B cell (primary cell): Measurements from ENCODE around the gene PROB1. TPM values are rescaled to one million over a fixed set of nuclear protein-coding genes. Genes with fewer than 3 reads are reported as not detected.
A peak's percentile ranks its signal among the peaks of the same experiment; 100 is the strongest.

Source experiments
- ATAC-seq: fragments of 200-7000 bp; cut with Tn5 transposase; one replicate; pipeline ENCODE4 v1.10.0; 2021; ENCODE audit warnings: low read depth, mild to moderate bottlenecking, moderate number of reproducible peaks, moderate library complexity
- CTCF ChIA-PET: fragments of 350-600 bp; sonication (Branson Sonifier 250); formaldehyde crosslinking; loops from one replicate; lab custom pipeline; 2021; ENCODE audit warnings: antibody characterized with exemption, inconsistent platforms; lab: Charles Lee
- POLR2A ChIA-PET: fragments of 350-600 bp; sonication (Branson Sonifier 250); formaldehyde crosslinking; loops from one replicate; lab custom pipeline; 2021; ENCODE audit warnings: antibody characterized with exemption; lab: Charles Lee
- DNase-seq: peaks from one replicate; pipeline ENCODE4 v3.0.0; 2013
- H2AFZ ChIP-seq: 2 replicates; pipeline ENCODE4 v1.6.1; 2012; ENCODE audit warnings: mild to moderate bottlenecking, low read depth, low read length; ENCODE audit not compliant: insufficient read depth, poor library complexity, severe bottlenecking
- H3K27ac ChIP-seq, 2 donors: 1 replicate in 1 of 2; 2 replicates in 1 of 2; pipeline ENCODE4 v1.5.1; 2012 to 2013; ENCODE audit warnings: low read length in 2 of 2, mild to moderate bottlenecking in 2 of 2, moderate library complexity in 1 of 2
- H3K27me3 ChIP-seq, 4 experiments: fragments of 200-600 bp in 1 of 4; sonication (generic) in 1 of 4; replicated peaks in 1 of 4; 1 replicate in 2 of 4; 2 replicates in 2 of 4; pipeline versions ENCODE4 v1.6.1 to v1.7.0; 2013 to 2016; ENCODE audit warnings: low read length in 3 of 4, mild to moderate bottlenecking in 2 of 4, mixed read lengths in 1 of 4, moderate library complexity in 1 of 4; ENCODE audit not compliant: insufficient read depth in 4 of 4, control insufficient read depth in 3 of 4; ENCODE audit errors: control extremely low read depth in 1 of 4
- H3K36me3 ChIP-seq, 2 experiments: replicated peaks in 1 of 2; 1 replicate in 1 of 2; 2 replicates in 1 of 2; pipeline versions ENCODE4 v1.6.1 to v1.7.1; 2013; ENCODE audit warnings: low read length in 1 of 2; ENCODE audit not compliant: insufficient read depth in 2 of 2, control insufficient read depth in 1 of 2; ENCODE audit errors: control extremely low read depth in 1 of 2, extremely low read depth in 1 of 2
- H3K4me1 ChIP-seq, 2 donors: fragments of 200-600 bp in 1 of 2; sonication (generic) in 1 of 2; 1 replicate in 1 of 2; 2 replicates in 1 of 2; pipeline versions ENCODE4 v1.5.1 to v1.6.1; 2013 to 2017; ENCODE audit warnings: low read length in 2 of 2; ENCODE audit not compliant: control insufficient read depth in 2 of 2, insufficient read depth in 2 of 2
- H3K4me2 ChIP-seq: replicated peaks from 2 replicates; pipeline ENCODE3; 2012; ENCODE audit warnings: mild to moderate bottlenecking, low read depth, low read length; ENCODE audit not compliant: poor library complexity, severe bottlenecking
- H3K4me3 ChIP-seq, 5 experiments: fragments of 200-600 bp in 1 of 5; sonication (generic) in 1 of 5; 1 replicate in 3 of 5; 2 replicates in 2 of 5; pipeline versions ENCODE4 v1.5.1 to v1.7.0; 2011 to 2016; ENCODE audit warnings: low read length in 4 of 5, mild to moderate bottlenecking in 4 of 5, low read depth in 2 of 5, control low read depth in 1 of 5, moderate library complexity in 1 of 5; ENCODE audit not compliant: insufficient read depth in 1 of 5; ENCODE audit errors: control extremely low read depth in 1 of 5, extremely low read depth in 1 of 5
- H3K79me2 ChIP-seq: fragments of 200-600 bp; sonication (generic); one replicate; pipeline ENCODE4 v1.6.0; 2016; ENCODE audit warnings: low read length; ENCODE audit not compliant: control insufficient read depth, insufficient read depth
- H3K9ac ChIP-seq: fragments of 200-600 bp; sonication (generic); 2 replicates; pipeline ENCODE4 v1.6.1; 2017; ENCODE audit warnings: mild to moderate bottlenecking, low read length, moderate library complexity
- H3K9me3 ChIP-seq, 3 donors: one replicate each; pipeline versions ENCODE4 v1.6.1 to v1.7.1; 2013; ENCODE audit warnings: low read length in 2 of 3; ENCODE audit not compliant: control insufficient read depth in 2 of 3, insufficient read depth in 1 of 3; ENCODE audit errors: control extremely low read depth in 1 of 3
- H4K20me1 ChIP-seq: 2 replicates; pipeline ENCODE4 v1.6.0; 2012; ENCODE audit warnings: mild to moderate bottlenecking, low read length; ENCODE audit not compliant: insufficient read depth, control insufficient read depth, poor library complexity, severe bottlenecking
- H3K27ac Mint-ChIP-seq: one replicate; pipeline ENCODE4 v1.8.0; 2021; ENCODE audit warnings: mixed read lengths
- H3K27me3 Mint-ChIP-seq: one replicate; pipeline ENCODE4 v1.8.0; 2021; ENCODE audit warnings: mixed read lengths
- H3K4me1 Mint-ChIP-seq: one replicate; pipeline ENCODE4 v1.8.0; 2021; ENCODE audit warnings: mixed read lengths
- H3K4me3 Mint-ChIP-seq: one replicate; pipeline ENCODE4 v1.8.0; 2021; ENCODE audit warnings: mixed read lengths
- H3K9me3 Mint-ChIP-seq: one replicate; pipeline ENCODE4 v1.8.0; 2022; ENCODE audit warnings: mixed read lengths; ENCODE audit not compliant: insufficient read depth
- CTCF ChIP-seq: fragments of 200-600 bp; IDR thresholded peaks from one replicate; pipeline ENCODE4 v1.8.0; 2022; ENCODE audit warnings: antibody characterized with exemption, mild to moderate bottlenecking
- EZH2 ChIP-seq: IDR thresholded peaks from 2 replicates; pipeline ENCODE4 v1.6.1; 2012; ENCODE audit warnings: borderline replicate concordance, low read depth, mild to moderate bottlenecking, moderate library complexity, low read length; ENCODE audit not compliant: insufficient read depth, poor library complexity, severe bottlenecking
- WGBS: methylation state at CpG from one replicate; pipeline ENCODE4 v1.1.5; 2013; ENCODE audit warnings: missing lambda C conversion rate; ENCODE audit not compliant: insufficient coverage; 5-methylcytosine and 5-hydroxymethylcytosine counted together
- intact Hi-C: fragments of 100-400 bp; cut with micrococcal nuclease; formaldehyde crosslinking; loops from one replicate; pipeline ENCODE4 v1.10.0; 2022
- polyA plus RNA-seq: library from polyadenylated mRNA; depleted of rRNA; stranded (reverse); fragments of >200 nt; gene quantifications from 2 replicates; pipeline ENCODE4 v1.2.3, GENCODE V29; 2012
- total RNA-seq, 2 donors: library from RNA; stranded (reverse); fragments of 120-200 nt in 1 of 2; gene quantifications; 1 replicate in 1 of 2; 2 replicates in 1 of 2; pipeline versions ENCODE4 v1.2.3 to v1.2.4, GENCODE V29; 2013 to 2022

Gene PROB1
- total and polyA plus RNA-seq, 2 donors (not counting 1 experiment from before 2014, with no cell fraction given): 1.2 to 3.7 TPM

GRCh38 chr5:139392324-139392677 lies 2.6 kb downstream of the PROB1 start:
- peaks cover 50 to 66% of the 10 kb centered on the region in 2 donors for H3K4me1 ChIP-seq
- intact Hi-C loops: loop anchor here (1.0 to 5.0 kb wide), 6 partner anchors 46 to 815 kb away; partner anchors contain the start of genes DNAJC18, HSPA9 and PAIP2
- peak overlapping the region; percentile 86 to 89 for H3K27ac ChIP-seq
- H3K27me3 Mint-ChIP-seq: no peaks in the 10 kb centered on the region
- peaks cover 31% of the 10 kb centered on the region for H3K79me2 ChIP-seq
- DNase-seq (no peak), ATAC-seq (peak; percentile 11)
- peaks cover 7% of the 10 kb centered on the region for H4K20me1 ChIP-seq
- H3K36me3 ChIP-seq: no peaks in the 10 kb centered on the region
- peak overlapping the region in 4 of 5 experiments; percentile 73 to 90 (median 84) for H3K4me3 ChIP-seq
- no peaks in the 10 kb centered on the region for H3K9me3 Mint-ChIP-seq
- H3K9ac ChIP-seq: peak overlapping the region; percentile 70
- peaks cover 0 to 4% (median 0%) of the 10 kb centered on the region in 3 donors for H3K9me3 ChIP-seq
- peak overlapping the region; percentile 99 for H3K4me3 Mint-ChIP-seq
- ChIA-PET CTCF (interaction anchor here (0.6 to 3.1 kb wide), 14 partner anchors 11 to 566 kb away, joined by 3 to 16 read pairs (median 4); partner anchors contain the start of genes DNAJC18, MATR3, PAIP2 and SPATA24), POLR2A (interaction anchor here (1.4 to 8.4 kb wide), 3 partner anchors 51 to 132 kb away, joined by 6 to 70 read pairs (median 20); partner anchors contain the start of genes MATR3 and PAIP2)
- peak overlapping the region; percentile 88 for H2AFZ ChIP-seq
- TF ChIP-seq EZH2: no peak
- H3K27ac Mint-ChIP-seq: peak overlapping the region; percentile 99
- peak overlapping the region; percentile 91 for H3K4me2 ChIP-seq
- 3% methylated on average over 36 of the region's 36 CpGs for WGBS
- no peaks in the 10 kb centered on the region for H3K27me3 ChIP-seq
- peaks cover 52% of the 10 kb centered on the region for H3K4me1 Mint-ChIP-seq

GRCh38 chr5:139391570-139392323 lies 3.2 kb downstream of the PROB1 start:
- no peaks in the 10 kb centered on the region for H3K36me3 ChIP-seq
- peaks cover 52 to 71% of the 10 kb centered on the region in 2 donors for H3K4me1 ChIP-seq
- H3K4me3 ChIP-seq: peak overlapping the region in 4 of 5 experiments; percentile 73 to 90 (median 84)
- Mint-ChIP-seq H3K4me1 (peaks cover 56% of the 10 kb centered on the region), H3K4me3 (peak overlapping the region; percentile 99), H3K27ac (peak overlapping the region; percentile 99), H3K9me3 (no peaks in the 10 kb centered on the region), H3K27me3 (no peaks in the 10 kb centered on the region)
- 23% methylated on average over 28 of the region's 33 CpGs for WGBS
- H2AFZ ChIP-seq: peak overlapping the region; percentile 88
- H3K27ac ChIP-seq: peak overlapping the region; percentile 86 to 89
- intact Hi-C loops: loop anchor here (1.0 to 5.0 kb wide), 6 partner anchors 47 to 814 kb away; partner anchors contain the start of genes DNAJC18, HSPA9 and PAIP2
- ATAC-seq (no peak), DNase-seq (no peak)
- H3K9me3 ChIP-seq: peaks cover 0 to 4% (median 0%) of the 10 kb centered on the region in 3 donors
- peak overlapping the region; percentile 70 for H3K9ac ChIP-seq
- H3K4me2 ChIP-seq: peak overlapping the region; percentile 91
- H4K20me1 ChIP-seq: peaks cover 7% of the 10 kb centered on the region
- POLR2A ChIA-PET: interaction anchor here (0.7 to 8.4 kb wide), 5 partner anchors 10 to 133 kb away, joined by 5 to 70 read pairs (median 6); partner anchors contain the start of genes MATR3 and PAIP2
- CTCF ChIA-PET: interaction anchor here (0.6 to 5.3 kb wide), 18 partner anchors 12 to 566 kb away, joined by 3 to 39 read pairs (median 4); partner anchors contain the start of genes DNAJC18, MATR3, PAIP2 and SIL1
- H3K27me3 ChIP-seq: no peaks in the 10 kb centered on the region
- TF ChIP-seq EZH2: no peak
- no peak for TF ChIP-seq CTCF
- H3K79me2 ChIP-seq: peaks cover 31% of the 10 kb centered on the region
